ENCODE data around the gene MOB1A.

The MOB1A gene

GRCh38 chr2:74199871-74200305 lies 21.2 kb upstream of the MOB1A start:
- no peaks in the 10 kb centered on the region for H3K27me3 ChIP-seq (ENCODE audit: control insufficient read depth, insufficient read depth, low read length)
- H3K4me1 ChIP-seq: peaks cover 2% of the 10 kb centered on the region
- H3K4me2 ChIP-seq (ENCODE audit: low read length): peak overlapping the region; percentile 97
- H3K36me3 ChIP-seq (ENCODE audit: control insufficient read depth, insufficient read depth, low read length): no peaks in the 10 kb centered on the region
- H3K9me3 ChIP-seq (ENCODE audit: control insufficient read depth, low read length): no peaks in the 10 kb centered on the region
- H3K4me3 ChIP-seq (ENCODE audit: low read depth, low read length): peak overlapping the region; percentile 79
- TF ChIP-seq CTCF (IDR thresholded peaks at IDR 0.05): no peak
- no peaks in the 10 kb centered on the region for H3K79me2 ChIP-seq
- H2AFZ ChIP-seq: peak overlapping the region; percentile 95
- no peak overlapping the region for H3K9ac ChIP-seq
- peak overlapping the region; percentile 83 for H3K27ac ChIP-seq

GRCh38 chr2:74199275-74199701 lies 20.6 kb upstream of the MOB1A start:
- Histone ChIP-seq H3K36me3 (ENCODE audit: control insufficient read depth, insufficient read depth, low read length) (no peaks in the 10 kb centered on the region), H3K4me3 (ENCODE audit: low read depth, low read length) (peak overlapping the region; percentile 79), H3K9ac (no peak overlapping the region), H3K4me1 (peaks cover 2% of the 10 kb centered on the region), H2AFZ (peak overlapping the region; percentile 95), H3K79me2 (no peaks in the 10 kb centered on the region), H3K27me3 (ENCODE audit: control insufficient read depth, insufficient read depth, low read length) (no peaks in the 10 kb centered on the region), H3K9me3 (ENCODE audit: control insufficient read depth, low read length) (no peaks in the 10 kb centered on the region), H3K27ac (peak overlapping the region; percentile 83), H3K4me2 (ENCODE audit: low read length) (peak overlapping the region; percentile 97)
- TF ChIP-seq CTCF (IDR thresholded peaks at IDR 0.05): no peak

GRCh38 chr2:74198461-74199274 lies 20.0 kb upstream of the MOB1A start, which contains the start of gene MTHFD2:
Gene MTHFD2 (plus strand): TSS chr2:74198615. CDS start chr2:74198642, 27 bp downstream.
- Histone ChIP-seq H3K36me3 (ENCODE audit: control insufficient read depth, insufficient read depth, low read length) (no peaks in the 10 kb centered on the region), H2AFZ (peak within 1 kb of the TSS; percentile 95), H3K27ac (peak within 1 kb of the TSS; percentile 83), H3K4me3 (ENCODE audit: low read depth, low read length) (peak within 1 kb of the TSS; percentile 79), H3K4me2 (ENCODE audit: low read length) (peak within 1 kb of the TSS; percentile 97), H3K4me1 (peaks cover 2% of the 10 kb centered on the region), H3K9me3 (ENCODE audit: control insufficient read depth, low read length) (no peaks in the 10 kb centered on the region), H3K79me2 (no peaks in the 10 kb centered on the region), H3K9ac (peak within 1 kb of the TSS; percentile 25), H3K27me3 (ENCODE audit: control insufficient read depth, insufficient read depth, low read length) (no peaks in the 10 kb centered on the region)
- TF ChIP-seq CTCF (IDR thresholded peaks at IDR 0.05): peak; percentile 75

GRCh38 chr2:74198023-74198460 lies 19.4 kb upstream of the MOB1A start:
- Histone ChIP-seq H3K9ac (no peak overlapping the region), H2AFZ (peak overlapping the region; percentile 95), H3K4me3 (ENCODE audit: low read depth, low read length) (peak overlapping the region; percentile 79), H3K27ac (peak overlapping the region; percentile 83), H3K36me3 (ENCODE audit: control insufficient read depth, insufficient read depth, low read length) (no peaks in the 10 kb centered on the region), H3K27me3 (ENCODE audit: control insufficient read depth, insufficient read depth, low read length) (no peaks in the 10 kb centered on the region), H3K4me1 (peaks cover 2% of the 10 kb centered on the region), H3K9me3 (ENCODE audit: control insufficient read depth, low read length) (no peaks in the 10 kb centered on the region), H3K4me2 (ENCODE audit: low read length) (peak overlapping the region; percentile 97), H3K79me2 (no peaks in the 10 kb centered on the region)
- no peak for TF ChIP-seq CTCF (IDR thresholded peaks at IDR 0.05)

Measured in parathyroid adenoma (tissue), 2 donors.